Measurements from ENCODE around the gene IL17REL. TPM values are rescaled to one million over a fixed set of nuclear protein-coding genes. Genes with fewer than 3 reads are reported as not detected.

Gene IL17REL
- total RNA-seq, 1 donor from 2014 or later, result 0.31 TPM

GRCh38 chr22:50044485-50045118 lies 32.0 kb upstream of the IL17REL start:
- H3K27ac Mint-ChIP-seq, result no peak overlapping the region
- H3K9me3 Mint-ChIP-seq, result no peaks in the 10 kb centered on the region
- H3K4me1 Mint-ChIP-seq, result no peaks in the 10 kb centered on the region
- peaks cover 14% of the 10 kb centered on the region for H3K27me3 Mint-ChIP-seq
- ChIA-PET CTCF (no interaction called here), POLR2A (interaction anchor here (0.6 kb wide), 1 partner anchor 108 kb away, joined by 4 read pairs; no protein-coding TSS in a partner anchor)
- no peaks in the 10 kb centered on the region for H3K36me3 Mint-ChIP-seq (ENCODE audit: low read depth)
- H3K4me3 Mint-ChIP-seq, result no peak overlapping the region
- DNase-seq, result no peak
- no peak for ATAC-seq (ENCODE audit: low read depth)
- no peak for TF ChIP-seq CTCF (IDR thresholded peaks at IDR 0.05)
- intact Hi-C loops (cut with micrococcal nuclease), result no loop called here

GRCh38 chr22:50041361-50042065 lies 28.9 kb upstream of the IL17REL start:
- DNase-seq (no peak), ATAC-seq (ENCODE audit: low read depth) (no peak)
- Mint-ChIP-seq H3K4me3 (no peak overlapping the region), H3K27me3 (peaks cover 14% of the 10 kb centered on the region), H3K36me3 (ENCODE audit: low read depth) (no peaks in the 10 kb centered on the region), H3K27ac (no peak overlapping the region), H3K4me1 (no peaks in the 10 kb centered on the region), H3K9me3 (peaks cover 7% of the 10 kb centered on the region)
- ChIA-PET CTCF (no interaction called here), POLR2A (no interaction called here)
- intact Hi-C loops (cut with micrococcal nuclease), result no loop called here
- TF ChIP-seq CTCF (IDR thresholded peaks at IDR 0.05), result no peak

- ChIA-PET CTCF (no interaction called here), POLR2A (interaction anchor here (0.5 kb wide), 1 partner anchor 438 kb away, joined by 9 read pairs; no protein-coding TSS in a partner anchor)
- Mint-ChIP-seq H3K4me1 (no peaks in the 10 kb centered on the region), H3K36me3 (ENCODE audit: low read depth) (no peaks in the 10 kb centered on the region), H3K27ac (no peak overlapping the region), H3K4me3 (no peak overlapping the region), H3K27me3 (peaks cover 14% of the 10 kb centered on the region), H3K9me3 (peaks cover 7% of the 10 kb centered on the region)
- no peak for ATAC-seq (ENCODE audit: low read depth)
- no peak for TF ChIP-seq CTCF (IDR thresholded peaks at IDR 0.05)
- no peak for DNase-seq
- intact Hi-C loops (cut with micrococcal nuclease), result no loop called here
These were observed 28.2 kb upstream of the IL17REL start for GRCh38 chr22:50040717-50041116.

- DNase-seq (no peak), ATAC-seq (ENCODE audit: low read depth) (no peak)
- ChIA-PET POLR2A (no interaction called here), CTCF (no interaction called here)
- Mint-ChIP-seq H3K27ac (no peak overlapping the region), H3K4me3 (no peak overlapping the region), H3K9me3 (peaks cover 7% of the 10 kb centered on the region), H3K36me3 (ENCODE audit: low read depth) (no peaks in the 10 kb centered on the region), H3K4me1 (peaks cover 1% of the 10 kb centered on the region), H3K27me3 (peaks cover 14% of the 10 kb centered on the region)
- intact Hi-C loops (cut with micrococcal nuclease), result loop anchor here (10.0 kb wide), 1 partner anchor 215 kb away; the partner anchor contains the start of gene BRD1
- TF ChIP-seq CTCF (IDR thresholded peaks at IDR 0.05), result no peak
These were observed 27.3 kb upstream of the IL17REL start for GRCh38 chr22:50039669-50040443.
